ENCODE results near the gene MKRN1. TPM values are rescaled to one million over a fixed set of nuclear protein-coding genes. Genes with fewer than 3 reads are reported as not detected.

The MKRN1 gene
- total RNA-seq, 1 experiment from 2014 or later, result 121 TPM

DNA sequence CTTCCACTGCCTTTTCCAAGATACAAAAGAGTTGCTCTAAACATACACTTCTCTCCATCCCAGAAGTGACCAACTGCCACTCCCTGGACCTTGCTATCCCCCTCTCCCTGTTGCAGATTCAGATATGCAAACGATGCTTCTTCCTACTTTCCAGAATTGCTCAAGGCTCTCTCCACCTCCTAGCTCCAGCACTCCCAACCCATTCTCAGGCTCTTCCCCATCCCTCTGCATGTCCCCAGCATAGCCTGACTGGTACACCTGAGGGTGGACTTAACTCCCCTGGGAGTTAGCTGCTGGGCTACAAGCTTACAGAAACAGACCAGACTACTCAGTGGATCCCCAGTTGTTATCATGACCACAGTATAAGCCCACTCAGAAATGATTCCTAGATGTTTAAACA lies 27.6 kb downstream of the MKRN1 start (continued):
- TF ChIP-seq, protein P1, sequence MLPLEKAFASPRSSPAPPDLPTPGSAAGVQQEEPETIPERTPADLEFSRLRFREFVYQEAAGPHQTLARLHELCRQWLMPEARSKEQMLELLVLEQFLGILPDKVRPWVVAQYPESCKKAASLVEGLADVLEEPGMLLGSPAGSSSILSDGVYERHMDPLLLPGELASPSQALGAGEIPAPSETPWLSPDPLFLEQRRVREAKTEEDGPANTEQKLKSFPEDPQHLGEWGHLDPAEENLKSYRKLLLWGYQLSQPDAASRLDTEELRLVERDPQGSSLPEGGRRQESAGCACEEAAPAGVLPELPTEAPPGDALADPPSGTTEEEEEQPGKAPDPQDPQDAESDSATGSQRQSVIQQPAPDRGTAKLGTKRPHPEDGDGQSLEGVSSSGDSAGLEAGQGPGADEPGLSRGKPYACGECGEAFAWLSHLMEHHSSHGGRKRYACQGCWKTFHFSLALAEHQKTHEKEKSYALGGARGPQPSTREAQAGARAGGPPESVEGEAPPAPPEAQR (CRISPR knock-in tag; IDR thresholded peaks at IDR 0.05), result no peak
- TF ChIP-seq NFATC4 (CRISPR knock-in tag; IDR thresholded peaks at IDR 0.05) (no peak), ATF3 (CRISPR knock-in tag; conservative IDR thresholded peaks at IDR 0.05) (no peak), MAX (CRISPR knock-in tag; IDR thresholded peaks at IDR 0.05) (no peak), ZNF532 (CRISPR knock-in tag; IDR thresholded peaks at IDR 0.05; ENCODE audit: borderline replicate concordance) (no peak), NR2C2 (CRISPR knock-in tag; IDR thresholded peaks at IDR 0.05) (no peak)
- TF ChIP-seq, protein P2, sequence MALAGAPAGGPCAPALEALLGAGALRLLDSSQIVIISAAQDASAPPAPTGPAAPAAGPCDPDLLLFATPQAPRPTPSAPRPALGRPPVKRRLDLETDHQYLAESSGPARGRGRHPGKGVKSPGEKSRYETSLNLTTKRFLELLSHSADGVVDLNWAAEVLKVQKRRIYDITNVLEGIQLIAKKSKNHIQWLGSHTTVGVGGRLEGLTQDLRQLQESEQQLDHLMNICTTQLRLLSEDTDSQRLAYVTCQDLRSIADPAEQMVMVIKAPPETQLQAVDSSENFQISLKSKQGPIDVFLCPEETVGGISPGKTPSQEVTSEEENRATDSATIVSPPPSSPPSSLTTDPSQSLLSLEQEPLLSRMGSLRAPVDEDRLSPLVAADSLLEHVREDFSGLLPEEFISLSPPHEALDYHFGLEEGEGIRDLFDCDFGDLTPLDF (CRISPR knock-in tag; IDR thresholded peaks at IDR 0.05), result no peak

- H3K4me3 Mint-ChIP-seq, result peak overlapping the region; percentile 29; the same call in 1 of the 2 replicates
- peaks cover 70% of the 10 kb centered on the region for H3K4me1 Mint-ChIP-seq
- CTCF ChIA-PET, result no interaction called here
Measured at GRCh38 chr7:140448781-140449480, 30.4 kb downstream of the MKRN1 start.

More at GRCh38 chr7:140448781-140449480, 30.4 kb downstream of the MKRN1 start:
- DNase-seq (ENCODE audit: low spot score) (no peak), ATAC-seq (peak; percentile 68)
- TF ChIP-seq SP1 (CRISPR knock-in tag; conservative IDR thresholded peaks at IDR 0.05), result no peak
- no peak for TF ChIP-seq ZNF671 (CRISPR knock-in tag; IDR thresholded peaks at IDR 0.05)
- TF ChIP-seq, protein P3, sequence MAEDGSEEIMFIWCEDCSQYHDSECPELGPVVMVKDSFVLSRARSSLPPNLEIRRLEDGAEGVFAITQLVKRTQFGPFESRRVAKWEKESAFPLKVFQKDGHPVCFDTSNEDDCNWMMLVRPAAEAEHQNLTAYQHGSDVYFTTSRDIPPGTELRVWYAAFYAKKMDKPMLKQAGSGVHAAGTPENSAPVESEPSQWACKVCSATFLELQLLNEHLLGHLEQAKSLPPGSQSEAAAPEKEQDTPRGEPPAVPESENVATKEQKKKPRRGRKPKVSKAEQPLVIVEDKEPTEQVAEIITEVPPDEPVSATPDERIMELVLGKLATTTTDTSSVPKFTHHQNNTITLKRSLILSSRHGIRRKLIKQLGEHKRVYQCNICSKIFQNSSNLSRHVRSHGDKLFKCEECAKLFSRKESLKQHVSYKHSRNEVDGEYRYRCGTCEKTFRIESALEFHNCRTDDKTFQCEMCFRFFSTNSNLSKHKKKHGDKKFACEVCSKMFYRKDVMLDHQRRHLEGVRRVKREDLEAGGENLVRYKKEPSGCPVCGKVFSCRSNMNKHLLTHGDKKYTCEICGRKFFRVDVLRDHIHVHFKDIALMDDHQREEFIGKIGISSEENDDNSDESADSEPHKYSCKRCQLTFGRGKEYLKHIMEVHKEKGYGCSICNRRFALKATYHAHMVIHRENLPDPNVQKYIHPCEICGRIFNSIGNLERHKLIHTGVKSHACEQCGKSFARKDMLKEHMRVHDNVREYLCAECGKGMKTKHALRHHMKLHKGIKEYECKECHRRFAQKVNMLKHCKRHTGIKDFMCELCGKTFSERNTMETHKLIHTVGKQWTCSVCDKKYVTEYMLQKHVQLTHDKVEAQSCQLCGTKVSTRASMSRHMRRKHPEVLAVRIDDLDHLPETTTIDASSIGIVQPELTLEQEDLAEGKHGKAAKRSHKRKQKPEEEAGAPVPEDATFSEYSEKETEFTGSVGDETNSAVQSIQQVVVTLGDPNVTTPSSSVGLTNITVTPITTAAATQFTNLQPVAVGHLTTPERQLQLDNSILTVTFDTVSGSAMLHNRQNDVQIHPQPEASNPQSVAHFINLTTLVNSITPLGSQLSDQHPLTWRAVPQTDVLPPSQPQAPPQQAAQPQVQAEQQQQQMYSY (CRISPR knock-in tag; IDR thresholded peaks at IDR 0.05), result no peak
- 0 out of 2 replicates have a peak, but pooled peaks have one; percentile 8 for TF ChIP-seq MAX (CRISPR knock-in tag; IDR thresholded peaks at IDR 0.05)
- no peak for TF ChIP-seq GRHL2 (CRISPR knock-in tag; IDR thresholded peaks at IDR 0.05; ENCODE audit: insufficient replicate concordance, severe bottlenecking)
- Mint-ChIP-seq H3K36me3 (peaks cover 20% of the 10 kb centered on the region), H3K27ac (peak overlapping the region; percentile 98), H3K27me3 (ENCODE audit: low read depth) (no peaks in the 10 kb centered on the region), H3K9me3 (peaks cover 6% of the 10 kb centered on the region; the same call in 1 of the 2 replicates)
- POLR2A ChIA-PET, result no interaction called here
